K562 treated with DMSO at 1 percent for 48 hours (cell line): ENCODE measurements around the gene EPS8L2. TPM values are rescaled to one million over a fixed set of nuclear protein-coding genes. Genes with fewer than 3 reads are reported as not detected.

Source experiments
- total RNA-seq: library from RNA; unstranded; fragments of 300-600 nt; gene quantifications from 2 replicates; pipeline ENCODE4 v1.2.3, GENCODE V29; 2022; ENCODE audit warnings: low replicate concordance; ENCODE audit errors: extremely low read depth

Gene EPS8L2
- total RNA-seq = not detected in 2 replicates

DNA sequence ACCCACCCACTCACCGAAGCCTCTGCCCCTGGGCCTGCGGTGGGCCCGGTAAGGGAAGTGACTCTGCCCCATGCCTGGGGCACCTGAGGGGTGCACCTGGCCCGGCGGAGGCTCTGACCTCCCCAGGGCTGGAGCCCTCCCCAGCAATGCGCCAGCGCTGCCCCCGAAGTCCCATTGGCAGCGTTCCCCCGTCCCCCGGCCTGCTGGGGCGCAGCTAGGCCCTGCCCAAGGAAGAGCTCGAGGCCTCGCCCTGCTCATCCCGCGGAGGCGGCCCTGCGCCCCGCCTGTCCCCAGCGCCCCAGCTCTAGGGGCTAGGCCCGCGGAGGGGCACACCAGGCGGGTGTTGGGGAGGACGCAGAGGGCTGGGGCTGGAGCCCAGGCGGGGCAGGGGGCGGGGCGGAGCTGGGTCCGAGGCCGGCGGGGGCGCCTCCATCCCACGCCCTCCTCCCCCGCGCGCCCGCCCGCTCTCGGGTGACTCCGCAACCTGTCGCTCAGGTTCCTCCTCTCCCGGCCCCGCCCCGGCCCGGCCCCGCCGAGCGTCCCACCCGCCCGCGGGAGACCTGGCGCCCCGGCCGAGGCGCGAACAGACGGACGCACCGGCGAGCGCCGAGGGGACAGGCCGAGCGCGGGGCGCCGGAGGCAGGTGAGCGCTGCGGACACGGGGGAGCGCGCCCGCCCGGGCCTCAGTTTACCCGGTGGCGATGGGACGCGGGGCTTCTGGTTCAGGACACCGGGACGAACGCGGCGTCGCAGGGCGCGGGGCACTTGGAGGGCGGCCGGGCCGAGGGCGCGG is at the start of gene EPS8L2:
TSS of gene EPS8L2 (plus strand) at position 586 of the 793 bp plus-strand sequence. CDS start 3,177 bp downstream, outside the sequence.

DNA sequence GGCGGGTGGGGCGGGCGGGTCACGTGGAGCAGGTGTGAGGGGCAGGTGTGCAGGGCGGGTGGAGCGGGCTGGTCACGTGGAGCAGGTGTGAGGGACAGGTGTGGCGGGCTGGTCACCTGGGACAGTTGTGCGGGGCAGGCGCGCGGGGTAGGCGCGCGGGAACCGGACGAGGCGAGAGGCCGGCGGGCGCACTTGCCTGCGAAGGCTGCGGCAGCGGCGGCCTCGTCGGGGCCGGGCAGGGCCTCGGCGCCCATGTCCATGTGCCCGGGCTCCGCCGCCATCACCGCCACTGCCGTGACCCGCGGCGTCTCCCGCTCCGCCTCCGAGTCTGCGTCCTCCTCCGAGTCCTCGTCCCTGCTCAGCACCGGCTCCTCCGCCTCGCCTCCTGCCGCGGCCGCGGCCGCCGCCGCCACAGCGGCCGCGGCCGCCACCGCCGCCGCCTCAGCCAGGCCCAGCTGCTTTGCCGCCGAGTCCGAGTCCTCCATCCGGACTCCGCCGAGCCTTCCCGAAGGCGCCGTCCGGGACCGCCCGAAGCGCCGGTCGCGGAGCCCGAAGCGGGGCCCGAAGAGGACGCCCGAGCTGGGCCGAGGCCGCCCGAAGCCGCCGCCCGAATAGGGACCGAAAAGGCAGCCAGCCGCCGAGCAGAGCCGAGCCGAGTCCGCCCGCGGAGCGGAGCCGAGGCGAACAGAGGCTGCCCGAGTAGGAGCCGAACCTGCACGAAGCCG is 11.3 kb upstream of the EPS8L2 start, which contains the start of gene DEAF1:
TSS of gene DEAF1 (minus strand) at position 660 of the 725 bp plus-strand sequence. CDS start at position 485, 175 bp downstream.

GRCh38 chr11:695538-696248 is 10.3 kb upstream of the EPS8L2 start, which contains the start of gene TMEM80:
TSS of gene TMEM80 (plus strand) at chr11:695816. CDS start at chr11:695828, 12 bp downstream.

GRCh38 chr11:747158-748006 is 41.4 kb downstream of the EPS8L2 start, which contains the start of gene TALDO1:
TSS of gene TALDO1 (plus strand) at chr11:747464. CDS start at chr11:747482, 18 bp downstream.

Other genes with a start within 250 kb of the EPS8L2 start
- gene RNH1, start 199.0 kb upstream of the EPS8L2 start, total RNA-seq = not detected in 2 replicates
- not detected in 2 replicates for gene HRAS, start 170.7 kb upstream of the EPS8L2 start, total RNA-seq
- not detected in 2 replicates for gene LRRC56, start 168.7 kb upstream of the EPS8L2 start, total RNA-seq
- gene LMNTD2, start 145.5 kb upstream of the EPS8L2 start, total RNA-seq = not detected in 2 replicates
- not detected in 2 replicates for gene RASSF7, start 145.3 kb upstream of the EPS8L2 start, total RNA-seq
- not detected in 2 replicates for gene PHRF1, start 129.8 kb upstream of the EPS8L2 start, total RNA-seq
- gene IRF7, start 90.3 kb upstream of the EPS8L2 start, total RNA-seq = not detected in 2 replicates
- gene CDHR5, start 81.3 kb upstream of the EPS8L2 start, total RNA-seq = not detected in 2 replicates
- not detected in 2 replicates for gene SCT, start 79.0 kb upstream of the EPS8L2 start, total RNA-seq
- gene DRD4, start 69.0 kb upstream of the EPS8L2 start, total RNA-seq = not detected in 2 replicates
- not detected in 2 replicates for gene DEAF1, start 11.0 kb upstream of the EPS8L2 start, total RNA-seq
- not detected in 2 replicates for gene TMEM80, start 10.4 kb upstream of the EPS8L2 start, total RNA-seq
- gene TALDO1, start 41.2 kb downstream of the EPS8L2 start, total RNA-seq = 394 TPM in 1 of 2 replicates, not detected in the other
- not detected in 2 replicates for gene GATD1, start 71.3 kb downstream of the EPS8L2 start, total RNA-seq
- not detected in 2 replicates for gene CEND1, start 83.9 kb downstream of the EPS8L2 start, total RNA-seq
- not detected in 2 replicates for gene SLC25A22, start 92.0 kb downstream of the EPS8L2 start, total RNA-seq
- not detected in 2 replicates for gene PIDD1, start 99.0 kb downstream of the EPS8L2 start, total RNA-seq
- gene RPLP2, start 103.7 kb downstream of the EPS8L2 start, total RNA-seq = not detected in 2 replicates
- gene PNPLA2, start 112.7 kb downstream of the EPS8L2 start, total RNA-seq = 265 TPM in 1 of 2 replicates, not detected in the other
- gene CRACR2B, start 121.7 kb downstream of the EPS8L2 start, total RNA-seq = not detected in 2 replicates
- gene CD151, start 126.7 kb downstream of the EPS8L2 start, total RNA-seq = 775 TPM in 1 of 2 replicates, not detected in the other
- not detected in 2 replicates for gene POLR2L, start 136.3 kb downstream of the EPS8L2 start, total RNA-seq
- not detected in 2 replicates for gene TSPAN4, start 136.6 kb downstream of the EPS8L2 start, total RNA-seq
- not detected in 2 replicates for gene CHID1, start 204.6 kb downstream of the EPS8L2 start, total RNA-seq
- not detected in 2 replicates for gene AP2A2, start 219.6 kb downstream of the EPS8L2 start, total RNA-seq